Activated CD4-positive, alpha-beta T cell treated with anti-CD3 and anti-CD28 coated beads, Interleukin-2, amount 10 ng/mL, durations not matched to agents 24 days and 14 days (primary cell): ENCODE data around the gene LTB. TPM values are rescaled to one million over a fixed set of nuclear protein-coding genes. Genes with fewer than 3 reads are reported as not detected.

ENCODE experiments used
- DNase-seq: peaks from one replicate; pipeline ENCODE4 v3.0.0; 2022
- H3K27ac Mint-ChIP-seq: one replicate; pipeline ENCODE4 v1.8.0; 2022; ENCODE audit warnings: mild to moderate bottlenecking, mixed read lengths
- H3K27me3 Mint-ChIP-seq: one replicate; pipeline ENCODE4 v1.8.0; 2022; ENCODE audit warnings: mixed read lengths
- H3K36me3 Mint-ChIP-seq: one replicate; pipeline ENCODE4 v1.8.0; 2022; ENCODE audit warnings: low read depth, mild to moderate bottlenecking, mixed read lengths
- H3K4me1 Mint-ChIP-seq: one replicate; pipeline ENCODE4 v1.8.0; 2021; ENCODE audit warnings: mixed read lengths
- H3K4me3 Mint-ChIP-seq: one replicate; pipeline ENCODE4 v1.8.0; 2022; ENCODE audit warnings: mild to moderate bottlenecking, moderate library complexity, mixed read lengths
- H3K9me3 Mint-ChIP-seq: one replicate; pipeline ENCODE4 v1.8.0; 2021; ENCODE audit warnings: mixed read lengths
- intact Hi-C: fragments of 100-400 bp; cut with micrococcal nuclease; formaldehyde crosslinking; loops from one replicate; pipeline ENCODE4 v1.15.1; 2023
- total RNA-seq: library from RNA; stranded (reverse); gene quantifications from 2 replicates; pipeline ENCODE4 v1.2.3, GENCODE V29; 2022

LTB gene
- total RNA-seq, 1 donor from 2014 or later, result 134 TPM

GRCh38 chr6:31545291-31545690 is 36.9 kb downstream of the LTB start:
- Mint-ChIP-seq H3K27ac (no peak overlapping the region), H3K27me3 (no peaks in the 10 kb centered on the region), H3K4me1 (peaks cover 48% of the 10 kb centered on the region), H3K36me3 (peaks cover 20% of the 10 kb centered on the region), H3K4me3 (no peak overlapping the region), H3K9me3 (no peaks in the 10 kb centered on the region)
- no peak for DNase-seq
- intact Hi-C loops, result loop anchor here (5.0 to 10.0 kb wide), 2 partner anchors 192 to 320 kb away; partner anchors contain the start of genes CLIC1 and NEU1

GRCh38 chr6:31544676-31545075 is 37.5 kb downstream of the LTB start:
- H3K4me3 Mint-ChIP-seq, result no peak overlapping the region
- intact Hi-C loops, result loop anchor here (5.0 to 10.0 kb wide), 3 partner anchors 193 to 413 kb away; partner anchors contain the start of genes CLIC1, NELFE, NEU1 and SKIC2
- H3K27ac Mint-ChIP-seq, result no peak overlapping the region
- no peak for DNase-seq
- peaks cover 53% of the 10 kb centered on the region for H3K4me1 Mint-ChIP-seq
- H3K27me3 Mint-ChIP-seq, result no peaks in the 10 kb centered on the region
- no peaks in the 10 kb centered on the region for H3K9me3 Mint-ChIP-seq
- H3K36me3 Mint-ChIP-seq, result peaks cover 24% of the 10 kb centered on the region

GRCh38 chr6:31543639-31544038 is 38.6 kb downstream of the LTB start:
- H3K4me3 Mint-ChIP-seq, result no peak overlapping the region
- intact Hi-C loops, result loop anchor here (5.0 to 10.0 kb wide), 2 partner anchors 321 to 414 kb away; partner anchors contain the start of genes NELFE, NEU1 and SKIC2
- no peaks in the 10 kb centered on the region for H3K9me3 Mint-ChIP-seq
- H3K4me1 Mint-ChIP-seq, result peaks cover 57% of the 10 kb centered on the region
- H3K27me3 Mint-ChIP-seq, result no peaks in the 10 kb centered on the region
- H3K27ac Mint-ChIP-seq, result no peak overlapping the region
- no peak for DNase-seq
- peaks cover 28% of the 10 kb centered on the region for H3K36me3 Mint-ChIP-seq

- intact Hi-C loops, result loop anchor here (1.0 to 10.0 kb wide), 5 partner anchors 48 to 415 kb away; partner anchors contain the start of genes BAG6, NELFE, NEU1 and PRRC2A
- H3K27me3 Mint-ChIP-seq, result no peaks in the 10 kb centered on the region
- H3K4me1 Mint-ChIP-seq, result peaks cover 50% of the 10 kb centered on the region
Observed at GRCh38 chr6:31541658-31542521, 40.3 kb downstream of the LTB start, which contains the start of gene DDX39B. Gene DDX39B, minus strand, starts transcription at chr6:31542003. Its CDS starts 1,471 bp downstream, at chr6:31540532.

GRCh38 chr6:31541059-31541657 is 41.1 kb downstream of the LTB start:
- H3K27ac Mint-ChIP-seq, result peak overlapping the region; percentile 90
- peak overlapping the region; percentile 81 for H3K4me3 Mint-ChIP-seq
- intact Hi-C loops, result loop anchor here (1.0 to 10.0 kb wide), 3 partner anchors 47 to 416 kb away; partner anchors contain the start of genes NELFE, NEU1 and SKIC2
- H3K27me3 Mint-ChIP-seq, result no peaks in the 10 kb centered on the region
- H3K36me3 Mint-ChIP-seq, result peaks cover 45% of the 10 kb centered on the region
- peaks cover 48% of the 10 kb centered on the region for H3K4me1 Mint-ChIP-seq
- peak; percentile 90 for DNase-seq
- no peaks in the 10 kb centered on the region for H3K9me3 Mint-ChIP-seq

More at GRCh38 chr6:31541658-31542521, 40.3 kb downstream of the LTB start, which contains the start of gene DDX39B:
- Mint-ChIP-seq H3K9me3 (no peaks in the 10 kb centered on the region), H3K27ac (peak within 1 kb of the TSS; percentile 90), H3K36me3 (peaks cover 38% of the 10 kb centered on the region), H3K4me3 (peak within 1 kb of the TSS; percentile 81)
- DNase-seq, result peak; percentile 98

GRCh38 chr6:31540640-31541039 is 41.6 kb downstream of the LTB start:
- Mint-ChIP-seq H3K27me3 (no peaks in the 10 kb centered on the region), H3K9me3 (no peaks in the 10 kb centered on the region), H3K36me3 (peaks cover 50% of the 10 kb centered on the region), H3K27ac (peak overlapping the region; percentile 84), H3K4me1 (peaks cover 48% of the 10 kb centered on the region), H3K4me3 (peak overlapping the region; percentile 81)
- intact Hi-C loops, result loop anchor here (1.0 to 10.0 kb wide), 3 partner anchors 46 to 417 kb away; partner anchors contain the start of genes NELFE, NEU1 and SKIC2
- no peak for DNase-seq

- peaks cover 66% of the 10 kb centered on the region for H3K36me3 Mint-ChIP-seq
- peaks cover 51% of the 10 kb centered on the region for H3K4me1 Mint-ChIP-seq
- H3K27ac Mint-ChIP-seq, result peak overlapping the region; percentile 23
- H3K4me3 Mint-ChIP-seq, result peak overlapping the region; percentile 81
- intact Hi-C loops, result no loop called here
- H3K9me3 Mint-ChIP-seq, result no peaks in the 10 kb centered on the region
- DNase-seq, result no peak
- no peaks in the 10 kb centered on the region for H3K27me3 Mint-ChIP-seq
Observed at GRCh38 chr6:31538805-31539400, 43.3 kb downstream of the LTB start.

GRCh38 chr6:31535538-31536324 is 46.5 kb downstream of the LTB start:
- Mint-ChIP-seq H3K4me3 (no peak overlapping the region), H3K27me3 (no peaks in the 10 kb centered on the region), H3K4me1 (peaks cover 45% of the 10 kb centered on the region), H3K9me3 (no peaks in the 10 kb centered on the region), H3K36me3 (peaks cover 86% of the 10 kb centered on the region), H3K27ac (no peak overlapping the region)
- intact Hi-C loops, result no loop called here
- DNase-seq, result no peak

- Mint-ChIP-seq H3K27ac (no peak overlapping the region), H3K27me3 (no peaks in the 10 kb centered on the region), H3K4me1 (peaks cover 39% of the 10 kb centered on the region), H3K36me3 (peaks cover 86% of the 10 kb centered on the region), H3K4me3 (no peak overlapping the region), H3K9me3 (no peaks in the 10 kb centered on the region)
- intact Hi-C loops, result no loop called here
- no peak for DNase-seq
Observed at GRCh38 chr6:31534521-31535040, 47.6 kb downstream of the LTB start.

GRCh38 chr6:31534011-31534410 is 48.2 kb downstream of the LTB start:
- H3K27me3 Mint-ChIP-seq, result no peaks in the 10 kb centered on the region
- DNase-seq, result no peak
- no peak overlapping the region for H3K27ac Mint-ChIP-seq
- peaks cover 33% of the 10 kb centered on the region for H3K4me1 Mint-ChIP-seq
- peaks cover 81% of the 10 kb centered on the region for H3K36me3 Mint-ChIP-seq
- no peaks in the 10 kb centered on the region for H3K9me3 Mint-ChIP-seq
- no peak overlapping the region for H3K4me3 Mint-ChIP-seq
- intact Hi-C loops, result no loop called here

GRCh38 chr6:31533455-31533841 is 48.8 kb downstream of the LTB start:
- H3K4me1 Mint-ChIP-seq, result peaks cover 28% of the 10 kb centered on the region
- H3K27me3 Mint-ChIP-seq, result no peaks in the 10 kb centered on the region
- H3K9me3 Mint-ChIP-seq, result no peaks in the 10 kb centered on the region
- H3K27ac Mint-ChIP-seq, result no peak overlapping the region
- no peak overlapping the region for H3K4me3 Mint-ChIP-seq
- H3K36me3 Mint-ChIP-seq, result peaks cover 75% of the 10 kb centered on the region
- no peak for DNase-seq
- intact Hi-C loops, result no loop called here

GRCh38 chr6:31532644-31533454 is 49.4 kb downstream of the LTB start:
- peaks cover 25% of the 10 kb centered on the region for H3K4me1 Mint-ChIP-seq
- peak overlapping the region; percentile 62 for H3K27ac Mint-ChIP-seq
- no peak overlapping the region for H3K4me3 Mint-ChIP-seq
- no peak for DNase-seq
- H3K9me3 Mint-ChIP-seq, result no peaks in the 10 kb centered on the region
- peaks cover 71% of the 10 kb centered on the region for H3K36me3 Mint-ChIP-seq
- no peaks in the 10 kb centered on the region for H3K27me3 Mint-ChIP-seq
- intact Hi-C loops, result no loop called here
